ENCODE data around the gene TMTC2.

The TMTC2 gene

DNA sequence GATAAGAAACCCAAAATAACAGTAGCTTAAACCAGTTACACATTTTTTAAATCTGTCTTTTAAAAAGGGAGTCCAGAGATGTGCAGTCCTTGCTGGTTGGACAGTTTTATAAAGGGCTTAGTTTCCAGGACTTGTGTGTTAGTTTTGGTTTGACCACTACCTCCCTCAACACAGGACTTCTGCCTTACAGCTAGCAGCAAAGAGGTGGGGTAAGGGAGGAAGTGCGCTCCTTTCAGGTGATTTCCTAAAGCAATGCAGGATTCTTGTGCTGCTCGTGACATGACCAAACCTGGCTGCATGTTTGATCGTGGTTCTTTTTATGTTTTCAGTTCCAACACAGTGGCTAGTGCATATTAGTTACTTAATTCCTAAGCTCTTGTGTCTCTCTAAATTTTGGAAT is 266.2 kb downstream of the TMTC2 start:
- Histone ChIP-seq H3K27me3 (ENCODE audit: control insufficient read depth, insufficient read depth, low read length) (no peaks in the 10 kb centered on the region), H3K36me3 (ENCODE audit: control insufficient read depth, insufficient read depth, low read length) (no peaks in the 10 kb centered on the region), H3K4me1 (ENCODE audit: control insufficient read depth, insufficient read depth, low read length) (no peaks in the 10 kb centered on the region), H3K9me3 (ENCODE audit: control insufficient read depth, insufficient read depth, low read length) (no peaks in the 10 kb centered on the region), H3K9ac (ENCODE audit: low read depth, low read length) (no peak overlapping the region), H3K4me3 (ENCODE audit: low read depth, low read length) (no peak overlapping the region)

DNA sequence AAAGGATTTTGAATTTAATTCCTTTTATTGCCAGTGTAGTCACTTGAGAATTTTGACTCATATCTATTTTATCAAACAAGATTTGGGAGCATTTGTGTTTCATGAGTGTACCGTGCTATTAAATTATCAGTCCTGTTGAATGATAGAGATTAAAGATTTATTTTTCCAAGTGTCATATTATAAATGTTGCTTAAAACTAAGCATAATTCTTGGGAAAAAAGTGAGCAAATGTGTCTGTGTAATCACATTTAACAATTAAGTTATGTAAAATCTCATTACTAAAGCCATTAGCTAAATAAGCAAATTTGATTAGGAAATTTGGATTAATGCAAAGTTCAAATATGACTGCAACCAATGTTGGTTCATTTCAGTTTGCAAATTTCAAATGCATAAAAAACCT is 266.7 kb downstream of the TMTC2 start:
- Histone ChIP-seq H3K9me3 (ENCODE audit: control insufficient read depth, insufficient read depth, low read length) (no peaks in the 10 kb centered on the region), H3K36me3 (ENCODE audit: control insufficient read depth, insufficient read depth, low read length) (no peaks in the 10 kb centered on the region), H3K9ac (ENCODE audit: low read depth, low read length) (no peak overlapping the region), H3K27me3 (ENCODE audit: control insufficient read depth, insufficient read depth, low read length) (no peaks in the 10 kb centered on the region), H3K4me1 (ENCODE audit: control insufficient read depth, insufficient read depth, low read length) (no peaks in the 10 kb centered on the region), H3K4me3 (ENCODE audit: low read depth, low read length) (no peak overlapping the region)

DNA sequence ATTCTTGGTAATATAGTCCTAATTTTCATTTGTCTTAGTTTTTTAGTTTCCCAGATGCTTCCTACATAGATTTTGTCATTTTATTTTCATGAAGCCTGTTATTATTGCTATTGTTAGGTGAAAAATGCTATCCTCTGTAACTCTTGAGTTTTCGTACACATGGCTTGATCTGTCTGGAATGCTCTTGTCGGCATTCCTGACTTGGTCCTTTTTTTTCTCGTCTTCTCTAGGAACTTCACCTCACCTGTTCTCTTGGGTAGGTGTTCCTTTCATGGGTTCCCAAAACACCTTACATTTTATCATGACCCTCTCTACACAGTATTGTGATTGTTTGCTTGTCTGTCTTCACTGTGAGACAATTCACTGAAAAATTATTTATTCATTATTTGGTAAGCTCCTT is 267.4 kb downstream of the TMTC2 start:
- no peaks in the 10 kb centered on the region for H3K27me3 ChIP-seq (ENCODE audit: control insufficient read depth, insufficient read depth, low read length)
- no peaks in the 10 kb centered on the region for H3K9me3 ChIP-seq (ENCODE audit: control insufficient read depth, insufficient read depth, low read length)
- H3K4me3 ChIP-seq (ENCODE audit: low read depth, low read length), result no peak overlapping the region
- no peaks in the 10 kb centered on the region for H3K4me1 ChIP-seq (ENCODE audit: control insufficient read depth, insufficient read depth, low read length)
- H3K9ac ChIP-seq (ENCODE audit: low read depth, low read length), result no peak overlapping the region
- H3K36me3 ChIP-seq (ENCODE audit: control insufficient read depth, insufficient read depth, low read length), result no peaks in the 10 kb centered on the region

- H3K27me3 ChIP-seq (ENCODE audit: control insufficient read depth, insufficient read depth, low read length), result no peaks in the 10 kb centered on the region
- no peak overlapping the region for H3K9ac ChIP-seq (ENCODE audit: low read depth, low read length)
- no peaks in the 10 kb centered on the region for H3K36me3 ChIP-seq (ENCODE audit: control insufficient read depth, insufficient read depth, low read length)
- no peaks in the 10 kb centered on the region for H3K4me1 ChIP-seq (ENCODE audit: control insufficient read depth, insufficient read depth, low read length)
- H3K9me3 ChIP-seq (ENCODE audit: control insufficient read depth, insufficient read depth, low read length), result no peaks in the 10 kb centered on the region
- no peak overlapping the region for H3K4me3 ChIP-seq (ENCODE audit: low read depth, low read length)
Observed at GRCh38 chr12:82954572-82954971, 267.9 kb downstream of the TMTC2 start.

- Histone ChIP-seq H3K4me3 (ENCODE audit: low read depth, low read length) (no peak overlapping the region), H3K36me3 (ENCODE audit: control insufficient read depth, insufficient read depth, low read length) (no peaks in the 10 kb centered on the region), H3K4me1 (ENCODE audit: control insufficient read depth, insufficient read depth, low read length) (no peaks in the 10 kb centered on the region), H3K27me3 (ENCODE audit: control insufficient read depth, insufficient read depth, low read length) (no peaks in the 10 kb centered on the region), H3K9me3 (ENCODE audit: control insufficient read depth, insufficient read depth, low read length) (no peaks in the 10 kb centered on the region), H3K9ac (ENCODE audit: low read depth, low read length) (no peak overlapping the region)
Observed at GRCh38 chr12:82955043-82955442, 268.3 kb downstream of the TMTC2 start.

GRCh38 chr12:82958966-82959365 is 272.3 kb downstream of the TMTC2 start:
- Histone ChIP-seq H3K4me3 (ENCODE audit: low read depth, low read length) (no peak overlapping the region), H3K9ac (ENCODE audit: low read depth, low read length) (no peak overlapping the region), H3K27me3 (ENCODE audit: control insufficient read depth, insufficient read depth, low read length) (no peaks in the 10 kb centered on the region), H3K4me1 (ENCODE audit: control insufficient read depth, insufficient read depth, low read length) (no peaks in the 10 kb centered on the region), H3K9me3 (ENCODE audit: control insufficient read depth, insufficient read depth, low read length) (no peaks in the 10 kb centered on the region), H3K36me3 (ENCODE audit: control insufficient read depth, insufficient read depth, low read length) (no peaks in the 10 kb centered on the region)

DNA sequence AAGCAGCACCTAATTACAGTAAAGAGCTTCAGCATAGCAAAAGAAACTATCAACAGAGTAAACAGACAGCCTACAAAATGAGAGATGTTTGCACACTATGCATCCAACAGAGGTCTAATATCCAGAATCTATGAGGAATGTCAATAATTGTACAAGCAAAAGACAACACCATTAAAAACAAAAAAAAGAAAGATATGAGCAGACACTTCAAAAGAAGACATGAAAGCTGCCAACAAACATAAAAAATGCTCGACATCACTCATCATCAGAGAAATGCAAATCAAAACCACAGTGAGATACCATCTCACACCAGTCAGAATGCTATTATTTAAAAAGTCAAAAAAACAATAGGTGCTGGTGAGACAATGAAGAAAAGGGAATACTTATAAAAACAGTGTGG is 273.1 kb downstream of the TMTC2 start:
- Histone ChIP-seq H3K9me3 (ENCODE audit: control insufficient read depth, insufficient read depth, low read length) (no peaks in the 10 kb centered on the region), H3K36me3 (ENCODE audit: control insufficient read depth, insufficient read depth, low read length) (no peaks in the 10 kb centered on the region), H3K27me3 (ENCODE audit: control insufficient read depth, insufficient read depth, low read length) (no peaks in the 10 kb centered on the region), H3K4me1 (ENCODE audit: control insufficient read depth, insufficient read depth, low read length) (no peaks in the 10 kb centered on the region), H3K9ac (ENCODE audit: low read depth, low read length) (no peak overlapping the region), H3K4me3 (ENCODE audit: low read depth, low read length) (no peak overlapping the region)

DNA sequence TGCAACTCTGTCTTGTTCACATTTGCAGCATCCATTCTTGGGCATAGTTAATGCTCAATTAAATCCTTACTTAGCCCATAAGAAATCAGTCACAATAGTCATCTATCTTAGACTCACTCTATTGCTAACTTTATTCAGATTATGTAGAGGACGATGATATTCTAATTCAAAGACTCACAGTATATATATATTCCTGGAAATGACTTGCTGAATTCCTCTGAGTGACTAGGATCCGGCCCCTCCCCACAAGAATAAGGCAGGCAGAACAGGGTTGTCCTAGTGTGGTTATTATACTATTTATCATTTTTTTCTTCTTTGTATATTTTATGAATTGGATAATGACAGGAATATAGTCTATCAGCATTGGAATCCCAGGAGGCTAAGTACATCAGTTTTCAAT is 275.1 kb downstream of the TMTC2 start:
- H3K27me3 ChIP-seq (ENCODE audit: control insufficient read depth, insufficient read depth, low read length), result no peaks in the 10 kb centered on the region
- H3K9ac ChIP-seq (ENCODE audit: low read depth, low read length), result no peak overlapping the region
- no peaks in the 10 kb centered on the region for H3K9me3 ChIP-seq (ENCODE audit: control insufficient read depth, insufficient read depth, low read length)
- no peaks in the 10 kb centered on the region for H3K36me3 ChIP-seq (ENCODE audit: control insufficient read depth, insufficient read depth, low read length)
- H3K4me1 ChIP-seq (ENCODE audit: control insufficient read depth, insufficient read depth, low read length), result no peaks in the 10 kb centered on the region
- no peak overlapping the region for H3K4me3 ChIP-seq (ENCODE audit: low read depth, low read length)

- Histone ChIP-seq H3K4me3 (ENCODE audit: low read depth, low read length) (no peak overlapping the region), H3K9me3 (ENCODE audit: control insufficient read depth, insufficient read depth, low read length) (no peaks in the 10 kb centered on the region), H3K4me1 (ENCODE audit: control insufficient read depth, insufficient read depth, low read length) (no peaks in the 10 kb centered on the region)
Observed at GRCh38 chr12:82963956-82964355, 277.2 kb downstream of the TMTC2 start.

GRCh38 chr12:82964446-82964845 is 277.7 kb downstream of the TMTC2 start:
- H3K4me1 ChIP-seq (ENCODE audit: control insufficient read depth, insufficient read depth, low read length), result no peaks in the 10 kb centered on the region
- H3K4me3 ChIP-seq (ENCODE audit: low read depth, low read length), result no peak overlapping the region
- no peaks in the 10 kb centered on the region for H3K9me3 ChIP-seq (ENCODE audit: control insufficient read depth, insufficient read depth, low read length)
- H3K27me3 ChIP-seq (ENCODE audit: control insufficient read depth, insufficient read depth, low read length), result no peaks in the 10 kb centered on the region
- no peak overlapping the region for H3K9ac ChIP-seq (ENCODE audit: low read depth, low read length)
- H3K36me3 ChIP-seq (ENCODE audit: control insufficient read depth, insufficient read depth, low read length), result no peaks in the 10 kb centered on the region

More at GRCh38 chr12:82963956-82964355, 277.2 kb downstream of the TMTC2 start:
- Histone ChIP-seq H3K9ac (ENCODE audit: low read depth, low read length) (no peak overlapping the region), H3K27me3 (ENCODE audit: control insufficient read depth, insufficient read depth, low read length) (no peaks in the 10 kb centered on the region), H3K36me3 (ENCODE audit: control insufficient read depth, insufficient read depth, low read length) (no peaks in the 10 kb centered on the region)

- Histone ChIP-seq H3K9ac (ENCODE audit: low read depth, low read length) (no peak overlapping the region), H3K4me3 (ENCODE audit: low read depth, low read length) (no peak overlapping the region), H3K9me3 (ENCODE audit: control insufficient read depth, insufficient read depth, low read length) (no peaks in the 10 kb centered on the region), H3K36me3 (ENCODE audit: control insufficient read depth, insufficient read depth, low read length) (no peaks in the 10 kb centered on the region), H3K27me3 (ENCODE audit: control insufficient read depth, insufficient read depth, low read length) (no peaks in the 10 kb centered on the region), H3K4me1 (ENCODE audit: control insufficient read depth, insufficient read depth, low read length) (no peaks in the 10 kb centered on the region)
Observed at GRCh38 chr12:82966001-82966559, 279.4 kb downstream of the TMTC2 start.

GRCh38 chr12:82968631-82969367 is 282.1 kb downstream of the TMTC2 start:
- no peak overlapping the region for H3K9ac ChIP-seq (ENCODE audit: low read depth, low read length)
- H3K9me3 ChIP-seq (ENCODE audit: control insufficient read depth, insufficient read depth, low read length), result no peaks in the 10 kb centered on the region
- no peaks in the 10 kb centered on the region for H3K4me1 ChIP-seq (ENCODE audit: control insufficient read depth, insufficient read depth, low read length)
- H3K36me3 ChIP-seq (ENCODE audit: control insufficient read depth, insufficient read depth, low read length), result no peaks in the 10 kb centered on the region
- H3K4me3 ChIP-seq (ENCODE audit: low read depth, low read length), result no peak overlapping the region
- H3K27me3 ChIP-seq (ENCODE audit: control insufficient read depth, insufficient read depth, low read length), result no peaks in the 10 kb centered on the region

All from iPS-15b (cell line).